HG03280 (cell line): ENCODE results near the gene GCLC.
"Not testable (repeated sequence)": the region's sequence is repeated elsewhere in the genome, so short reads cannot be mapped to it uniquely, and the experiment has no call there.

Source experiments
- ATAC-seq: cut with Tn5 transposase; IDR thresholded peaks from one replicate; pipeline ENCODE4 v1.9.1; 2021; ENCODE audit warnings: mild to moderate bottlenecking, moderate library complexity; ENCODE audit not compliant: unreplicated experiment

Gene GCLC

GRCh38 chr6:53564401-53565065 lies 19.6 kb upstream of the GCLC start:
- no peak for ATAC-seq

- ATAC-seq: no peak
Observed at GRCh38 chr6:53556986-53557715, 12.2 kb upstream of the GCLC start.

- not testable (repeated sequence) for ATAC-seq
Observed at GRCh38 chr6:53553600-53553999, 8.7 kb upstream of the GCLC start.

GRCh38 chr6:53551681-53552080 lies 6.8 kb upstream of the GCLC start:
- not testable (repeated sequence) for ATAC-seq

- ATAC-seq: peak; percentile 74
Observed at GRCh38 chr6:53547811-53548496, 3.1 kb upstream of the GCLC start.

- ATAC-seq: peak; percentile 5
Observed at GRCh38 chr6:53547166-53547810, 2.4 kb upstream of the GCLC start.

- ATAC-seq: no peak
Observed at GRCh38 chr6:53546281-53546680, 1.4 kb upstream of the GCLC start.

- ATAC-seq: no peak
Observed at GRCh38 chr6:53544217-53544469, 758 bp downstream of the GCLC start.

- ATAC-seq: no peak
Observed at GRCh38 chr6:53543359-53544216, 1.3 kb downstream of the GCLC start.

- ATAC-seq: no peak
Observed at GRCh38 chr6:53541900-53542299, 3.0 kb downstream of the GCLC start.

- no peak for ATAC-seq
Observed at GRCh38 chr6:53540129-53540692, 4.7 kb downstream of the GCLC start.

- no peak for ATAC-seq
Observed at GRCh38 chr6:53539561-53539960, 5.3 kb downstream of the GCLC start.

- no peak for ATAC-seq
Observed at GRCh38 chr6:53536561-53536960, 8.3 kb downstream of the GCLC start.

- ATAC-seq: no peak
Observed at GRCh38 chr6:53532942-53533341, 12.0 kb downstream of the GCLC start.

GRCh38 chr6:53532061-53532797 lies 12.7 kb downstream of the GCLC start:
- ATAC-seq: no peak

GRCh38 chr6:53530780-53531386 lies 14.0 kb downstream of the GCLC start:
- no peak for ATAC-seq

- no peak for ATAC-seq
Observed at GRCh38 chr6:53530346-53530745, 14.6 kb downstream of the GCLC start.

- no peak for ATAC-seq
Observed at GRCh38 chr6:53529324-53530036, 15.4 kb downstream of the GCLC start.

- ATAC-seq: no peak
Observed at GRCh38 chr6:53528107-53528506, 16.8 kb downstream of the GCLC start.
